GM23338 (cell line): Measurements from ENCODE around the gene LGALS14. TPM values are rescaled to one million over a fixed set of nuclear protein-coding genes. Genes with fewer than 3 reads are reported as not detected.
A peak's percentile ranks its signal among the peaks of the same experiment; 100 is the strongest.

ENCODE experiments used
- ATAC-seq: fragments of 200-7000 bp; cut with Tn5 transposase; 3 replicates; pipeline ENCODE4 v1.9.1; 2020
- DNase-seq: peaks from one replicate; pipeline ENCODE4 v3.0.0-alpha.2; 2015; ENCODE audit warnings: low spot score
- H2AFZ ChIP-seq: fragments of 200-600 bp; sonication (generic); 2 replicates; pipeline ENCODE4 v1.8.0; 2016; ENCODE audit warnings: antibody characterized with exemption, mild to moderate bottlenecking, moderate library complexity
- H3F3A ChIP-seq: fragments of 200-600 bp; sonication (generic); replicated peaks from 2 replicates; pipeline ENCODE4 v1.8.0; 2017; ENCODE audit warnings: antibody characterized with exemption, mixed run types, low read depth
- H3K27ac ChIP-seq: fragments of 200-600 bp; sonication (generic); 2 replicates; pipeline ENCODE4 v1.6.1; 2016; ENCODE audit warnings: low read depth
- H3K27me3 ChIP-seq: fragments of 200-600 bp; sonication (generic); 2 replicates; pipeline ENCODE4 v1.8.0; 2016; ENCODE audit warnings: mild to moderate bottlenecking, mixed run types, moderate library complexity; ENCODE audit not compliant: insufficient read depth
- H3K36me3 ChIP-seq: fragments of 200-600 bp; sonication (generic); 2 replicates; pipeline ENCODE4 v1.8.0; 2016; ENCODE audit warnings: mild to moderate bottlenecking; ENCODE audit not compliant: insufficient read depth
- H3K4me1 ChIP-seq: fragments of 200-600 bp; sonication (generic); 2 replicates; pipeline ENCODE4 v1.8.0; 2016; ENCODE audit warnings: mild to moderate bottlenecking, moderate library complexity; ENCODE audit not compliant: insufficient read depth
- H3K4me2 ChIP-seq: fragments of 200-600 bp; sonication (generic); 2 replicates; pipeline ENCODE4 v1.7.1; 2017; ENCODE audit warnings: mixed run types
- H3K4me3 ChIP-seq: fragments of 200-600 bp; sonication (generic); 2 replicates; pipeline ENCODE4 v1.6.1; 2016; ENCODE audit warnings: mixed run types
- H3K79me2 ChIP-seq: fragments of 200-600 bp; sonication (generic); replicated peaks from 2 replicates; pipeline ENCODE4 v1.8.0; 2017; ENCODE audit warnings: mild to moderate bottlenecking; ENCODE audit not compliant: insufficient read depth
- H3K9me2 ChIP-seq: fragments of 200-600 bp; sonication (generic); 2 replicates; pipeline ENCODE4 v1.8.0; 2017; ENCODE audit not compliant: insufficient read depth
- H4K20me1 ChIP-seq: fragments of 200-600 bp; sonication (generic); replicated peaks from 2 replicates; pipeline ENCODE4 v1.8.0; 2017; ENCODE audit warnings: mild to moderate bottlenecking; ENCODE audit not compliant: insufficient read depth
- H3K27ac Mint-ChIP-seq: 2 replicates; pipeline ENCODE4 v1.8.0; 2020; ENCODE audit warnings: inconsistent platforms, mild to moderate bottlenecking, moderate library complexity, mixed read lengths
- H3K27me3 Mint-ChIP-seq: 3 replicates; pipeline ENCODE4 v1.8.0; 2022; ENCODE audit warnings: low read depth, mild to moderate bottlenecking, moderate library complexity, mixed read lengths, inconsistent platforms; ENCODE audit not compliant: insufficient read depth, poor library complexity
- H3K36me3 Mint-ChIP-seq: 3 replicates; pipeline ENCODE4 v1.8.0; 2021; ENCODE audit warnings: low read depth, mild to moderate bottlenecking, inconsistent platforms, moderate library complexity, mixed read lengths
- H3K4me1 Mint-ChIP-seq: 3 replicates; pipeline ENCODE4 v1.8.0; 2020; ENCODE audit warnings: mild to moderate bottlenecking, inconsistent platforms, mixed read lengths
- H3K4me3 Mint-ChIP-seq: 3 replicates; pipeline ENCODE4 v1.8.0; 2021; ENCODE audit warnings: moderate library complexity, mild to moderate bottlenecking, inconsistent platforms, mixed read lengths
- H3K9me3 Mint-ChIP-seq: 3 replicates; pipeline ENCODE4 v1.8.0; 2020; ENCODE audit warnings: moderate library complexity, mild to moderate bottlenecking, inconsistent platforms, mixed read lengths
- CREB1 ChIP-seq: fragments of 250-450 bp; sonication (Bioruptor Pico); IDR thresholded peaks from 2 replicates; pipeline ENCODE4 v1.5.0; 2020; ENCODE audit warnings: low read depth, mild to moderate bottlenecking, moderate library complexity
- CTCF ChIP-seq, 2 experiments: fragments of 200-600 bp in 1 of 2; sonication (generic) in 1 of 2; conservative IDR thresholded peaks; 2 replicates each; pipeline versions ENCODE4 v1.5.1 to v1.6.1; 2016 to 2017; ENCODE audit warnings: antibody characterized with exemption in 2 of 2, low read depth in 2 of 2, mild to moderate bottlenecking in 2 of 2, moderate library complexity in 1 of 2
- ETS1 ChIP-seq: IDR thresholded peaks from 2 replicates; pipeline ENCODE4 v1.6.1; 2016; ENCODE audit warnings: antibody characterized with exemption
- EZH2 ChIP-seq: fragments of 200-600 bp; sonication (generic); IDR thresholded peaks from one replicate; pipeline ENCODE4 v1.8.0; 2017; ENCODE audit warnings: antibody characterized with exemption, mild to moderate bottlenecking, low read depth; ENCODE audit not compliant: unreplicated experiment
- EZH2phosphoT487 ChIP-seq: fragments of 200-600 bp; sonication (generic); IDR thresholded peaks from one replicate; pipeline ENCODE4 v1.8.1; 2018; ENCODE audit warnings: antibody characterized with exemption; ENCODE audit not compliant: unreplicated experiment
- JUNB ChIP-seq: IDR thresholded peaks from one replicate; pipeline ENCODE4 v1.6.1; 2016; ENCODE audit warnings: antibody characterized with exemption; ENCODE audit not compliant: unreplicated experiment
- NANOG ChIP-seq: IDR thresholded peaks from 2 replicates; pipeline ENCODE4 v1.6.1; 2016; ENCODE audit warnings: antibody characterized with exemption, borderline replicate concordance
- POLR2AphosphoS5 ChIP-seq: IDR thresholded peaks from 2 replicates; pipeline ENCODE4 v1.6.1; 2016; ENCODE audit warnings: antibody characterized with exemption, low read depth
- STAT1 ChIP-seq: IDR thresholded peaks from one replicate; pipeline ENCODE4 v1.6.1; 2016; ENCODE audit warnings: antibody characterized with exemption; ENCODE audit not compliant: unreplicated experiment
- ZNF114 ChIP-seq: fragments of 250-450 bp; sonication (Bioruptor Pico); IDR thresholded peaks from 2 replicates; pipeline ENCODE4 v1.5.0; 2020; ENCODE audit warnings: mild to moderate bottlenecking, moderate library complexity
- ZNF331 ChIP-seq: fragments of 250-450 bp; sonication (Bioruptor Pico); IDR thresholded peaks from 2 replicates; pipeline ENCODE4 v1.5.0; 2020; ENCODE audit warnings: low read depth, mild to moderate bottlenecking, moderate library complexity
- polyA plus RNA-seq: library from polyadenylated mRNA; unstranded; fragments of >200 nt; fragmentation: Nextera tagmentation; extraction: Ambion mirVana; gene quantifications from 2 replicates; pipeline ENCODE4 v1.2.1, GENCODE V29; 2016
- total RNA-seq: library from RNA; depleted of rRNA; stranded (reverse); fragments of >200 nt; shearing (Covaris generic); gene quantifications from 2 replicates; pipeline ENCODE4 v1.2.3, GENCODE V29; 2014
- TF ChIP-seq, protein P1 (sequence below): IDR thresholded peaks from one replicate; pipeline ENCODE4 v1.6.1; 2018; ENCODE audit warnings: antibody characterized with exemption; ENCODE audit not compliant: unreplicated experiment

LGALS14 gene
- total and polyA plus RNA-seq, 2 experiments from 2014 or later, result not detected

DNA sequence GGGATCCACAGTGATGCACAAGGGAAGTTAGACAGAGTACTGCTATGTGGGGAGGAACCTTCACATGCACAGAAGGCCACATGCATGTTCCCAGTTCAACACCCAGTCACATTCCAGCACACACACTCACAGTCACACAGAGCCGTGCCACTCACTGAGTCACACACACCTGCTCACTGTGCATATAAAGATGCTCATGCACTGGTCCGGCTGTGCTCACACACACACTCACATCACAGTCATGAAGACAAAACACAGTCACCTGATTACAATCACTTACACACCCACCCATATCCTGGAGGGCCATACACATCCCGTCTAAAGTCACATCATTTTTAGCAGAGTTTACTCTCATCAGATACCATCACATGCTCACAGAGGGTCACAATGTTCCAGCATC is 33.1 kb downstream of the LGALS14 start (continued):
- TF ChIP-seq, protein P1, sequence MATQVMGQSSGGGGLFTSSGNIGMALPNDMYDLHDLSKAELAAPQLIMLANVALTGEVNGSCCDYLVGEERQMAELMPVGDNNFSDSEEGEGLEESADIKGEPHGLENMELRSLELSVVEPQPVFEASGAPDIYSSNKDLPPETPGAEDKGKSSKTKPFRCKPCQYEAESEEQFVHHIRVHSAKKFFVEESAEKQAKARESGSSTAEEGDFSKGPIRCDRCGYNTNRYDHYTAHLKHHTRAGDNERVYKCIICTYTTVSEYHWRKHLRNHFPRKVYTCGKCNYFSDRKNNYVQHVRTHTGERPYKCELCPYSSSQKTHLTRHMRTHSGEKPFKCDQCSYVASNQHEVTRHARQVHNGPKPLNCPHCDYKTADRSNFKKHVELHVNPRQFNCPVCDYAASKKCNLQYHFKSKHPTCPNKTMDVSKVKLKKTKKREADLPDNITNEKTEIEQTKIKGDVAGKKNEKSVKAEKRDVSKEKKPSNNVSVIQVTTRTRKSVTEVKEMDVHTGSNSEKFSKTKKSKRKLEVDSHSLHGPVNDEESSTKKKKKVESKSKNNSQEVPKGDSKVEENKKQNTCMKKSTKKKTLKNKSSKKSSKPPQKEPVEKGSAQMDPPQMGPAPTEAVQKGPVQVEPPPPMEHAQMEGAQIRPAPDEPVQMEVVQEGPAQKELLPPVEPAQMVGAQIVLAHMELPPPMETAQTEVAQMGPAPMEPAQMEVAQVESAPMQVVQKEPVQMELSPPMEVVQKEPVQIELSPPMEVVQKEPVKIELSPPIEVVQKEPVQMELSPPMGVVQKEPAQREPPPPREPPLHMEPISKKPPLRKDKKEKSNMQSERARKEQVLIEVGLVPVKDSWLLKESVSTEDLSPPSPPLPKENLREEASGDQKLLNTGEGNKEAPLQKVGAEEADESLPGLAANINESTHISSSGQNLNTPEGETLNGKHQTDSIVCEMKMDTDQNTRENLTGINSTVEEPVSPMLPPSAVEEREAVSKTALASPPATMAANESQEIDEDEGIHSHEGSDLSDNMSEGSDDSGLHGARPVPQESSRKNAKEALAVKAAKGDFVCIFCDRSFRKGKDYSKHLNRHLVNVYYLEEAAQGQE, result no peak
- no peak for TF ChIP-seq STAT1

- Histone ChIP-seq H3K27me3 (no peaks in the 10 kb centered on the region), H3K27ac (no peak within 1 kb of the TSS), H3K79me2 (no peaks in the 10 kb centered on the region), H2AFZ (peak within 1 kb of the TSS; percentile 87; the same call in 1 of the 2 replicates), H3K4me1 (0 out of 2 replicates have a peak, but pooled peaks cover 12% of the 10 kb centered on the region), H3K36me3 (no peaks in the 10 kb centered on the region), H3K9me2 (no peaks in the 10 kb centered on the region), H3K4me2 (no peak within 1 kb of the TSS), H3F3A (no peaks in the 10 kb centered on the region), H3K4me3 (no peak within 1 kb of the TSS), H4K20me1 (no peaks in the 10 kb centered on the region)
- H3K9me3 Mint-ChIP-seq, result no peaks in the 10 kb centered on the region
- no peak within 1 kb of the TSS for H3K4me3 Mint-ChIP-seq
- peaks cover 2% of the 10 kb centered on the region for H3K27me3 Mint-ChIP-seq
- DNase-seq (no peak), ATAC-seq (no peak)
- H3K4me1 Mint-ChIP-seq, result no peaks in the 10 kb centered on the region
- no peak within 1 kb of the TSS for H3K27ac Mint-ChIP-seq
- no peaks in the 10 kb centered on the region for H3K36me3 Mint-ChIP-seq
- no peak for TF ChIP-seq JUNB
- TF ChIP-seq, protein P1, result no peak
- no peak for TF ChIP-seq CREB1 (CRISPR knock-in tag)
- no peak for TF ChIP-seq STAT1
- TF ChIP-seq EZH2, result no peak
- no peak for TF ChIP-seq POLR2AphosphoS5
- TF ChIP-seq NANOG, result no peak
- TF ChIP-seq ZNF114, result no peak
- no peak for TF ChIP-seq EZH2phosphoT487
- TF ChIP-seq ZNF331 (CRISPR knock-in tag), result no peak
- TF ChIP-seq ETS1, result no peak
- TF ChIP-seq CTCF (conservative IDR thresholded peaks at IDR 0.05; ENCODE audit: low read depth in 2 of 2), result no peak
Observed at GRCh38 chr19:39737891-39738290, 33.6 kb downstream of the LGALS14 start, which contains the start of gene CLC. TSS of gene CLC (minus strand) at chr19:39738029. CDS start at chr19:39737952, 77 bp downstream.
